OCI-LY3 (cell line): ENCODE data around the gene NDUFB10.
A peak's percentile ranks its signal among the peaks of the same experiment; 100 is the strongest.

Experiments used
- H2AFZ ChIP-seq: fragments of 200-600, 300-600 bp; shearing (Covaris generic); 2 replicates; pipeline ENCODE4 v1.6.0; 2014; ENCODE audit warnings: antibody characterized with exemption, low read depth, low read length
- H3K27ac ChIP-seq: fragments of 200-600, 300-600 bp; sonication (generic); 2 replicates; pipeline ENCODE4 v1.5.1; 2014; ENCODE audit warnings: mild to moderate bottlenecking, low read length, moderate library complexity, mixed read lengths
- H3K27me3 ChIP-seq: fragments of 200-600, 300-600 bp; sonication (generic); 2 replicates; pipeline ENCODE4 v1.6.1; 2014; ENCODE audit warnings: low read depth, low read length, mixed read lengths
- H3K36me3 ChIP-seq: fragments of 200-600, 300-600 bp; sonication (generic); replicated peaks from 2 replicates; pipeline ENCODE3; 2014; ENCODE audit warnings: low read depth, low read length, mixed read lengths
- H3K4me1 ChIP-seq: fragments of 300-600, 200-600 bp; sonication (generic); 2 replicates; pipeline ENCODE4 v1.6.1; 2014; ENCODE audit warnings: low read length, mixed read lengths
- H3K4me2 ChIP-seq: fragments of 200-600, 300-600 bp; sonication (generic); 2 replicates; pipeline ENCODE4 v1.6.1; 2014; ENCODE audit warnings: low read length, mixed read lengths
- H3K4me3 ChIP-seq: fragments of 300-600, 200-600 bp; sonication (generic); 2 replicates; pipeline ENCODE4 v1.5.1; 2014; ENCODE audit warnings: antibody characterized with exemption, mild to moderate bottlenecking, low read length, moderate library complexity
- H3K79me2 ChIP-seq: fragments of 300-600, 200-600 bp; shearing (Covaris generic); 2 replicates; pipeline ENCODE4 v1.6.1; 2014; ENCODE audit warnings: mild to moderate bottlenecking, low read length, mixed read lengths
- H3K9ac ChIP-seq: fragments of 300-600, 200-600 bp; shearing (Covaris generic); 2 replicates; pipeline ENCODE4 v1.6.0; 2014; ENCODE audit warnings: mild to moderate bottlenecking, low read length, moderate library complexity
- H3K9me3 ChIP-seq: fragments of 200-600, 300-600 bp; shearing (Covaris generic); 2 replicates; pipeline ENCODE4 v1.6.1; 2014; ENCODE audit warnings: low read length, mixed read lengths; ENCODE audit not compliant: insufficient read depth
- H4K20me1 ChIP-seq: fragments of 200-600, 300-600 bp; sonication (generic); 2 replicates; pipeline ENCODE4 v1.6.1; 2016; ENCODE audit warnings: low read length, mixed read lengths; ENCODE audit not compliant: insufficient read depth
- EZH2phosphoT487 ChIP-seq: fragments of 200-600 bp; shearing (Covaris generic); IDR thresholded peaks from 2 replicates; pipeline ENCODE4 v1.6.1; 2018; ENCODE audit warnings: antibody characterized with exemption, mixed run types, low read depth
- TF ChIP-seq, protein P1 (sequence below): fragments of 200-600, 300-600 bp; sonication (generic); IDR thresholded peaks from 2 replicates; pipeline ENCODE4 v1.5.1; 2014; ENCODE audit warnings: antibody characterized with exemption, low read length, low read depth

Gene NDUFB10

DNA sequence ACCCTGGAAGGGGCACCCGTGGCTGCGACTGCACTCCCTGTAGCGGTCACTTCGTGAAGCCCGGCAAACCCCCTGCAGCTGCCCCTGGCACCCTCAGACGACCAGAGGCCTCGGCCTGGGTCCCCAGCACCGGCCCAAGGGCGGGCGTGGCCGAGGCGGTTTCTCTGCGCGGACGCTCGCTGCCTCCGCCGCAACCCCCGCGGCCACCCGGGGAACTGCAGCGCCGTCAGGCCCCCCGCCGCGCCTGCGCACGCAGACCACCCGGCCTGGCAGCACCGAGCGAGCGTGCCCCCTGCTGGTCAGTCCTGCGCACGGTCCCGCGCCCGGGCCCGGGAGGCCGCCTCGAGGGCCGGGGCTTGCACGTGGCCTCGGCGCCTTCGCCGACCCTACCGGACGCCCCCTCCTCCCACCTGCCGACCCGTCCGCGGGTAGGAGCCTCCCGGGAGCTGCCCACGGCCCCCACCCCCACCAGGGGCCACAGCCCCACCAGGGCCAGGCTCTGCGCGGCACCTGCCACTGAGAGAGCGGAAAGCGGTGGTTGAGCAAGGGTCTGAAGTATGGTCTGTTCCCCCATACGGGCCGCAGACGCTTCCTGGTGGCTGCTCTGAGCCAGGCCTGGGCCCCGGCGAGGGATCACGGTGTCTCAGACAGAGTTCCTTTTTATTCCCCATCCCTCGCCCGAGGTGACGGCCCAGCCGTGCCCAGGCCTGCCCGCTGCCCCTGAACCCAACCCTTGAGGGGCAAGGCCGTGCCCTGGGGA is 29.6 kb upstream of the NDUFB10 start:
- Histone ChIP-seq H3K9me3 (no peaks in the 10 kb centered on the region), H2AFZ (peak overlapping the region; percentile 93), H3K27me3 (no peaks in the 10 kb centered on the region), H3K36me3 (no peaks in the 10 kb centered on the region), H3K4me2 (peak overlapping the region; percentile 84), H3K27ac (no peak overlapping the region), H3K4me1 (peaks cover 8% of the 10 kb centered on the region; the same call in 1 of the 2 replicates), H3K4me3 (peak overlapping the region; percentile 78), H3K79me2 (no peaks in the 10 kb centered on the region), H4K20me1 (no peaks in the 10 kb centered on the region), H3K9ac (peak overlapping the region; percentile 66)
- TF ChIP-seq EZH2phosphoT487, result no peak
- TF ChIP-seq, protein P1, sequence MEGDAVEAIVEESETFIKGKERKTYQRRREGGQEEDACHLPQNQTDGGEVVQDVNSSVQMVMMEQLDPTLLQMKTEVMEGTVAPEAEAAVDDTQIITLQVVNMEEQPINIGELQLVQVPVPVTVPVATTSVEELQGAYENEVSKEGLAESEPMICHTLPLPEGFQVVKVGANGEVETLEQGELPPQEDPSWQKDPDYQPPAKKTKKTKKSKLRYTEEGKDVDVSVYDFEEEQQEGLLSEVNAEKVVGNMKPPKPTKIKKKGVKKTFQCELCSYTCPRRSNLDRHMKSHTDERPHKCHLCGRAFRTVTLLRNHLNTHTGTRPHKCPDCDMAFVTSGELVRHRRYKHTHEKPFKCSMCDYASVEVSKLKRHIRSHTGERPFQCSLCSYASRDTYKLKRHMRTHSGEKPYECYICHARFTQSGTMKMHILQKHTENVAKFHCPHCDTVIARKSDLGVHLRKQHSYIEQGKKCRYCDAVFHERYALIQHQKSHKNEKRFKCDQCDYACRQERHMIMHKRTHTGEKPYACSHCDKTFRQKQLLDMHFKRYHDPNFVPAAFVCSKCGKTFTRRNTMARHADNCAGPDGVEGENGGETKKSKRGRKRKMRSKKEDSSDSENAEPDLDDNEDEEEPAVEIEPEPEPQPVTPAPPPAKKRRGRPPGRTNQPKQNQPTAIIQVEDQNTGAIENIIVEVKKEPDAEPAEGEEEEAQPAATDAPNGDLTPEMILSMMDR, result peak; percentile 82

GRCh38 chr16:1930338-1930720 is 29.0 kb upstream of the NDUFB10 start:
- H2AFZ ChIP-seq, result peak overlapping the region; percentile 86; the same call in 1 of the 2 replicates
- no peaks in the 10 kb centered on the region for H3K9me3 ChIP-seq
- TF ChIP-seq EZH2phosphoT487, result no peak
- TF ChIP-seq, protein P1, result no peak
- H3K36me3 ChIP-seq, result no peaks in the 10 kb centered on the region
- H3K4me3 ChIP-seq, result no peak overlapping the region
- H3K4me1 ChIP-seq, result peaks cover 8% of the 10 kb centered on the region; the same call in 1 of the 2 replicates
- H3K27ac ChIP-seq, result no peak overlapping the region
- H3K79me2 ChIP-seq, result no peaks in the 10 kb centered on the region
- no peaks in the 10 kb centered on the region for H3K27me3 ChIP-seq
- H3K9ac ChIP-seq, result no peak overlapping the region
- H4K20me1 ChIP-seq, result no peaks in the 10 kb centered on the region
- H3K4me2 ChIP-seq, result peak overlapping the region; percentile 73; the same call in 1 of the 2 replicates

- H2AFZ ChIP-seq, result no peak overlapping the region
- no peak for TF ChIP-seq EZH2phosphoT487
- TF ChIP-seq, protein P1, result no peak
- no peak overlapping the region for H3K4me3 ChIP-seq
- H3K36me3 ChIP-seq, result peaks cover 6% of the 10 kb centered on the region
- no peaks in the 10 kb centered on the region for H3K79me2 ChIP-seq
- H3K9me3 ChIP-seq, result no peaks in the 10 kb centered on the region
- no peak overlapping the region for H3K4me2 ChIP-seq
- no peak overlapping the region for H3K9ac ChIP-seq
- H4K20me1 ChIP-seq, result no peaks in the 10 kb centered on the region
- H3K27ac ChIP-seq, result no peak overlapping the region
- no peaks in the 10 kb centered on the region for H3K27me3 ChIP-seq
- peaks cover 8% of the 10 kb centered on the region; the same call in 1 of the 2 replicates for H3K4me1 ChIP-seq
These were observed 27.0 kb upstream of the NDUFB10 start for GRCh38 chr16:1932050-1933028.
